C4-2B (cell line): ENCODE data around the gene SLC6A6.

Experiments
- H3K27ac ChIP-seq: fragments of 450-650 bp; 2 replicates; pipeline ENCODE4 v1.5.1; 2017
- CTCF ChIP-seq: fragments of 450-650 bp; conservative IDR thresholded peaks from 2 replicates; pipeline ENCODE4 v1.5.1; 2017; ENCODE audit warnings: mild to moderate bottlenecking
- ZFX ChIP-seq: fragments of 450-650 bp; IDR thresholded peaks from 2 replicates; pipeline ENCODE4 v1.6.1; 2017

SLC6A6 gene

GRCh38 chr3:14537590-14538450 lies 135.4 kb downstream of the SLC6A6 start:
- no peak for TF ChIP-seq CTCF
- no peak for TF ChIP-seq ZFX
- no peak overlapping the region for H3K27ac ChIP-seq

- TF ChIP-seq CTCF (no peak), ZFX (no peak)
These were observed 136.2 kb downstream of the SLC6A6 start for GRCh38 chr3:14538451-14539088.

More at GRCh38 chr3:14538451-14539088, 136.2 kb downstream of the SLC6A6 start:
- no peak overlapping the region for H3K27ac ChIP-seq
